Stromal cell of bone marrow (primary cell): Measurements from ENCODE around the gene PCSK4.

Experiments
- DNase-seq: peaks from one replicate; pipeline ENCODE4 v3.0.0-alpha.2; 2012; ENCODE audit warnings: low read depth

PCSK4 gene

DNA sequence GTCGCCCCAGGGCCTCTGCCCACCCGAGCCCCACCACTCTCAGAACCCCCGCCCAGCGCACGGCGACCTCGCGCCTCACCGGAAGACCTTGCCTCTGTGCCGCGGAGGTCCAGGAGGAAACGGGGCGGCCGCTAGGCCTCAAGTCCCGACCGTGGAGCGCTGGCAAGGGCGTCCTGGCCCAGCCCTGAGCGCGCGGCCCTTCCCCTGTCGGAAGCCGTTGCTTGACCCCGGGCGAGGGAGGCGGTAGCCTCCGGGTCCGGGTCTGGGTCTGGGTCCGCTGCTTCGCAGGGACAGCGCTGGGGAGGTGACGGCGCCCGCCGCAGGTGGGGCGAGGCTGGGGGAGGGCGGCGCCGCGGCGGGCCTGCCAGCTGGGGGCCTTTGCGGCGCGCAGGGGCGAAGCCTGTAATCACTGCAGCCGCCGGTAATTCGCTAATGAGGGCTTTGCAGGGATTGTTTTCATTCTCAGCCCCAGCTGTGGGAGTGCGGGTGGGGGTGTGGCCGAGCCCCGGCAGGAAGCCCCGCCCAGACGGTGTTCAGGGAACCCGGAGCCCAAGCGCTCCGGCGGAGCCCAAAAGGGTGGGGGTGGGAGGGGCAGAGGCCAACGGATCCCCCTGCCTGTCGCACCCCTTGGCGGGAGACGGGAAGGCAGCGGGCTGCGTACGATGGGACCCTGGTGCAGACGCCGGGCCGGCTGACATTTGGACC is 19.7 kb downstream of the PCSK4 start:
- DNase-seq: no peak

DNA sequence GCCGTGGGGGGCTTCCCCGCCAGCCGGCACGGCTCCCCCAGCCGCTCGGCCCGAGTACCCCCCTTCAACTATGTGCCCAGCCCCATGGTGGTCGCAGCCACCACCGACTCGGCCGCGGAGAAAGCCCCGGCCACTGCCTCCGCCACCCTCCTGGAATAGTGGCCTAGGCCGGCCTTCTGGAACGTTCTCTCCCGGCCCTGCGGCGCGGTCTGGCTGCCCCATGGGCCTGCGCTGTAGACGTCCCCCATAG is 20.2 kb downstream of the PCSK4 start:
- no peak for DNase-seq

DNA sequence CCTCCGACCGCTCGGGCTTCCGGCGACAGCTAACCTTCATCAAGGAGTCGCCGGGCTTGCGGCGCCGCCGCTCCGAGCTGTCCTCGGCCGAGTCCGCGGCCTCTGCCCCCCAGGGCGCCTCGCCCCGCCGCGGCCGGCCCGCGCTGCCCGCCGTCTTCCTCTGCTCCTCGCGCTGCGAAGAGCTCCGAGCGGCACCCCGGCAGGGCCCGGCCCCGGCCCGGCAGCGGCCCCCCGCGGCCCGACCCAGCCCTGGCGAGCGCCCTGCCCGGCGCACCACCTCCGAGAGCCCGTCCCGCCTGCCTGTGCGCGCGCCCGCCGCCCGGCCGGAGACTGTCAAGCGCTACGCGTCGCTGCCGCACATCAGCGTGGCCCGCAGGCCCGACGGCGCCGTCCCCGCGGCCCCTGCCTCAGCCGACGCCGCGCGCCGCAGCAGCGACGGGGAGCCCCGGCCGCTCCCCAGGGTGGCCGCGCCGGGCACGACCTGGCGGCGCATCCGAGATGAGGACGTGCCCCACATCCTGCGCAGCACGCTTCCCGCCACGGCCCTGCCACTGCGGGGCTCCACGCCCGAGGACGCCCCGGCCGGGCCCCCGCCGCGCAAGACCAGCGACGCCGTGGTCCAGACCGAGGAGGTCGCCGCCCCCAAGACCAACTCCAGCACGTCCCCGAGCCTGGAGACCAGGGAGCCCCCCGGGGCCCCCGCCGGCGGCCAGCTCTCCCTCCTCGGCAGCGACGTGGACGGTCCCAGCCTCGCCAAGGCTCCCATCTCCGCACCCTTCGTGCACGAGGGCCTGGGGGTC is 20.7 kb downstream of the PCSK4 start:
- no peak for DNase-seq

DNA sequence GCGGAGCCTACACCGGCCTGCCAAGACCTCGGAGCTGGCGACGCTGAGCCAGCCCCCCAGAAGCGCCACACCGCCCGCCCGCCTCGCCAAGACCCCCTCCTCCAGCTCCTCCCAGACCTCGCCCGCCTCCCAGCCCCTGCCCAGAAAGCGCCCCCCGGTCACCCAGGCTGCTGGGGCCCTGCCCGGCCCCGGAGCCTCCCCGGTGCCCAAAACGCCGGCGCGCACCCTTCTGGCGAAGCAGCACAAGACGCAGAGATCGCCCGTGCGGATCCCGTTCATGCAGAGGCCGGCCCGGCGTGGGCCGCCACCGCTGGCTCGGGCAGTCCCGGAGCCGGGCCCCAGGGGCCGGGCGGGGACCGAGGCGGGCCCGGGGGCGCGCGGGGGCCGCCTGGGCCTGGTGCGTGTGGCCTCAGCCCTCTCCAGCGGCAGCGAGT is 21.3 kb downstream of the PCSK4 start:
- DNase-seq: no peak

DNA sequence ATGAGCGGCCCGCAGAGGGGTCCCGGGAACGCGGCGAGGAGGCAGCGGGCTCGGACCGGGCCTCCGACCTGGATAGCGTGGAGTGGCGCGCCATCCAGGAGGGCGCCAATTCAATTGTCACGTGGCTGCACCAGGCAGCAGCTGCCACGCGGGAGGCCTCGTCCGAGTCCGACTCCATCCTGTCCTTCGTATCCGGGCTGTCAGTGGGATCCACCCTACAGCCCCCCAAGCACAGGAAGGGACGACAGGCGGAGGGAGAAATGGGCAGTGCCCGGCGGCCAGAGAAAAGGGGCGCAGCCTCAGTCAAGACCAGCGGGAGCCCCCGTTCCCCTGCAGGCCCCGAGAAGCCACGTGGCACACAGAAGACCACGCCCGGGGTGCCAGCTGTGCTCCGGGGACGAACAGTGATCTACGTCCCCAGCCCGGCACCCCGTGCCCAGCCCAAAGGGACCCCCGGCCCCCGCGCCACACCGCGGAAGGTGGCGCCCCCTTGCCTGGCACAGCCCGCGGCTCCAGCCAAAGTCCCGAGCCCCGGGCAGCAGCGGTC is 21.8 kb downstream of the PCSK4 start:
- no peak for DNase-seq

DNA sequence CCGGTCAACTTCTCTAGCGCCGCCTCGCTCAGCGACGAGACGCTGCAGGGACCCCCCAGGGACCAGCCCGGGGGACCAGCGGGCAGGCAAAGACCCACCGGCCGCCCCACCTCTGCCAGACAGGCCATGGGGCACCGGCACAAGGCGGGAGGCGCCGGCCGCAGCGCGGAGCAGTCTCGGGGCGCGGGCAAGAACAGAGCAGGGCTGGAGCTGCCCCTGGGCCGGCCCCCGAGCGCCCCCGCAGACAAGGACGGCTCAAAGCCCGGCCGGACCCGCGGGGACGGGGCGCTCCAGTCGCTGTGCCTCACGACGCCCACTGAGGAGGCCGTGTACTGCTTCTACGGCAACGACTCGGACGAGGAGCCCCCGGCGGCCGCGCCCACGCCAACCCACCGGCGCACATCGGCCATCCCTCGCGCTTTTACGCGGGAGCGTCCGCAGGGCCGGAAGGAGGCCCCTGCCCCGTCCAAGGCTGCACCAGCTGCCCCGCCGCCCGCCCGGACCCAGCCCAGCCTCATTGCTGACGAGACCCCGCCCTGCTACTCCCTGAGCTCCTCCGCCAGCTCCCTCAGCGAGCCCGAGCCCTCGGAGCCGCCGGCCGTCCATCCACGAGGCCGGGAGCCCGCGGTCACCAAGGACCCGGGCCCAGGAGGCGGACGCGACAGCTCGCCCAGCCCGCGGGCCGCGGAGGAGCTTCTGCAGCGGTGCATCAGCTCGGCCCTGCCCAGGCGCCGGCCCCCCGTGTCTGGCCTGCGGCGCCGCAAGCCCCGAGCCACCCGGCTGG is 22.5 kb downstream of the PCSK4 start:
- no peak for DNase-seq

DNA sequence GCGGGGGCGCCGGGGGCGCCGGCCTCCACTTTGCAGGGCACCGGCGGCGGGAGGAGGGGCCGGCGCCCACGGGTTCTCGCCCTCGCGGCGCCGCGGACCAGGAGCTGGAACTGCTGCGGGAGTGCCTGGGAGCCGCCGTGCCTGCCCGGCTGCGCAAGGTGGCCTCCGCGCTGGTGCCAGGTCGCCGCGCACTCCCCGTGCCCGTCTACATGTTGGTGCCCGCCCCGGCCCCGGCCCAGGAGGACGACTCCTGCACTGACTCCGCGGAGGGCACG is 23.0 kb downstream of the PCSK4 start:
- DNase-seq: no peak

DNA sequence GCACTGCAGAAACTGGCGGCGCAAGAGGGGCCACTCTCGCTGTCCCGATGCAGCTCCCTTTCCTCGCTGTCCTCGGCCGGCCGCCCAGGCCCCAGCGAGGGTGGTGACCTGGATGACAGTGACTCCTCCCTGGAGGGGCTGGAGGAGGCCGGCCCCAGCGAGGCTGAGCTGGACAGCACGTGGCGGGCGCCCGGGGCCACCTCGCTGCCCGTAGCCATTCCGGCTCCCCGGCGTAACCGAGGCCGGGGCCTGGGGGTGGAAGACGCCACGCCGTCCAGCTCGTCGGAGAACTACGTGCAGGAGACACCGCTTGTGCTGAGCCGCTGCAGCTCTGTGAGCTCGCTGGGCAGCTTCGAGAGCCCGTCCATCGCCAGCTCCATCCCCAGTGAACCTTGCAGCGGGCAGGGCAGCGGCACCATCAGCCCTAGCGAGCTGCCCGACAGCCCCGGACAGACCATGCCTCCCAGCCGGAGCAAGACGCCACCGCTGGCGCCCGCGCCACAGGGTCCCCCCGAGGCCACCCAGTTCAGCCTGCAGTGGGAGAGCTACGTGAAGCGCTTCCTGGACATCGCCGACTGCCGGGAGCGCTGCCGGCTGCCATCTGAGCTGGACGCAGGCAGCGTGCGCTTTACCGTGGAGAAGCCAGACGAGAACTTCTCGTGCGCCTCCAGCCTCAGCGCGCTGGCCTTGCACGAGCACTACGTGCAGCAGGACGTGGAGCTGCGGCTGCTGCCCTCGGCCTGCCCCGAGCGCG is 23.5 kb downstream of the PCSK4 start:
- no peak for DNase-seq

DNA sequence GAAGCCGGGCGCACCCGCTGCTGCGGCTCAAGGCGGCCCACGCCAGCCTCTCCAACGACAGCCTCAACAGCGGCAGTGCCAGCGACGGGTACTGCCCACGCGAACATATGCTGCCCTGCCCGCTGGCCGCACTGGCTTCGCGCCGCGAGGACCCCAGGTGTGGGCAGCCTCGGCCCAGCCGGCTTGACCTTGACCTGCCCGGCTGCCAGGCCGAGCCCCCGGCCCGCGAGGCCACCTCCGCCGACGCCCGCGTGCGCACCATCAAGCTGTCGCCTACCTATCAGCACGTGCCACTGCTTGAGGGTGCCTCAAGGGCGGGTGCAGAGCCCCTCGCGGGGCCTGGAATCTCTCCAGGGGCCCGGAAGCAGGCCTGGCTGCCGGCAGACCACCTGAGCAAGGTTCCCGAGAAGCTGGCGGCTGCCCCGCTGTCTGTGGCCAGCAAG is 24.1 kb downstream of the PCSK4 start:
- DNase-seq: no peak

DNA sequence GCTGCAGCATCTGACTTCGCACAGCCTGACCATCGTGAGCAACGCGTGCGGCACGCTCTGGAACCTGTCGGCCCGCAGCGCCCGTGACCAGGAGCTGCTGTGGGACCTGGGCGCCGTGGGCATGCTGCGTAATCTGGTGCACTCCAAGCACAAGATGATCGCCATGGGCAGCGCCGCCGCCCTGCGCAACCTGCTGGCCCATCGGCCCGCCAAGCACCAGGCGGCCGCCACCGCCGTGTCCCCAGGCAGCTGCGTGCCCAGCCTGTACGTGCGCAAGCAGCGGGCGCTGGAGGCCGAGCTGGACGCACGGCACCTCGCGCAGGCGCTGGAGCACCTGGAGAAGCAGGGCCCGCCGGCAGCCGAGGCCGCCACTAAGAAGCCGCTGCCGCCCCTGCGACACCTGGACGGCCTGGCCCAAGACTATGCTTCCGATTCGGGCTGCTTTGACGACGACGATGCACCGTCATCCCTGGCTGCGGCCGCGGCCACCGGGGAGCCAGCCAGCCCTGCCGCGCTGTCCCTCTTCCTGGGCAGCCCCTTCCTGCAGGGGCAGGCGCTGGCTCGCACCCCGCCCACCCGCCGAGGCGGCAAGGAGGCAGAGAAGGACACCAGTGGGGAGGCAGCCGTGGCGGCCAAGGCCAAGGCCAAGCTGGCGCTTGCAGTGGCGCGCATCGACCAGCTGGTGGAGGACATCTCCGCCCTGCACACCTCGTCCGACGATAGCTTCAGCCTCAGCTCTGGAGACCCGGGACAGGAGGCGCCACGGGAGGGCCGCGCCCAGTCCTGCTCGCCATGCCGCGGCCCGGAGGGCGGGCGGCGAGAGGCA is 24.7 kb downstream of the PCSK4 start:
- DNase-seq: no peak

DNA sequence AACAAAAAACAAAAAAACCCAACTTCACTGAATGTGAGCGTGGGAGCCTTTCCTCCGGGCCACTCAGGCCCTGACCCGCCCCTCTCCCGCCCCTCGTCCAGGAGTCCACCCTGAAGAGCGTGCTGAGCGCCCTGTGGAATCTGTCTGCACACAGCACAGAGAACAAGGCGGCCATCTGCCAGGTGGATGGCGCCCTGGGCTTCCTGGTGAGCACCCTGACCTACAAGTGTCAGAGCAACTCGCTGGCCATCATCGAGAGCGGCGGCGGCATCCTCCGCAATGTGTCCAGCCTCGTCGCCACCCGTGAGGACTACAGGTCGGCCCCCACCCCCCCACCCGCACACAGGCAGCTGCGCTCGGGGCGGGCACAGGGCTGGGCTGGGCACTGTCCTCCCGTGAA is 28.3 kb downstream of the PCSK4 start:
- no peak for DNase-seq

DNA sequence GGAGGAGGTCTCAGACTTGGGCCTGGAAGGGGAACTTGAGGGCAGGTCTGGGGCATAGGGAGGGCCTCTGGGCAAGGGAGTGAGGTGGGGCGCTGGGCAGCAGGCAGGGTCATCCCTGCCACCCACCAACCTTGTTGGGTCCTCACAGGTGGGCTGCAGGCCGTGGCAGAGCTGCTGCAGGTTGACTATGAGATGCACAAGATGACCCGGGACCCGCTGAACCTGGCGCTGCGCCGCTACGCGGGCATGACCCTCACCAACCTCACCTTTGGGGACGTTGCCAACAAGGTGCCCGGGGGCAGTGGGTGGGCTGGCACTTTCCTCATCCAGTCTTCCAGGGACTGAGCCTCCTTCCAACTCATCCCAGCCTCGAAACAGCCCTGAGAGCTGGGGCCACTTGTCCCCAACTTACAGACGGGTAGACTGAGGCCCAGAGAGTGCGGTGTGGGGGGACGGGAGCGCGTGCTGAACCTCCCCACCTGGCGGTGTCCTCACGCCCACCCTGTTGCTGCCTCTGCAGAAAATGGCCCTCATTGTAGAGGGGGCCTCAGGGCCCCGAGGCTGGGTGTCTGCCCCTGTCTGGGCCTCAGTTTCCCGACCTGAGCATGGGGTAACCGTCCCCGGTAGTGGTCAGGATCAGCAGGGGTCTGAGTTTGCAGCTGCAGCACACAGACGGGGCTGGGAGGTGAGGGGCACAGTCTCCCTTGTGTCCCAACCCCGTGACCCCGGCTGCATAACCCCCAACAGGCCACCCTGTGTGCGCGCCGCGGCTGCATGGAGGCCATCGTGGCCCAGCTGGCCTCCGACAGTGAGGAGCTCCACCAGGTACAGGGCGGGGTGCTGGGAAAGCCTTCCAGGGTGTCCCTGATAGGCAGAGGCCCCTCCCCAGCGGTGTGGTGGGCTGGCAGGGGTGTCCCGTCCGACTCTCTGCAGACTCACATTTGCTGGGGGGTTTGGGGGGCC is 29.8 kb downstream of the PCSK4 start:
- DNase-seq: no peak

DNA sequence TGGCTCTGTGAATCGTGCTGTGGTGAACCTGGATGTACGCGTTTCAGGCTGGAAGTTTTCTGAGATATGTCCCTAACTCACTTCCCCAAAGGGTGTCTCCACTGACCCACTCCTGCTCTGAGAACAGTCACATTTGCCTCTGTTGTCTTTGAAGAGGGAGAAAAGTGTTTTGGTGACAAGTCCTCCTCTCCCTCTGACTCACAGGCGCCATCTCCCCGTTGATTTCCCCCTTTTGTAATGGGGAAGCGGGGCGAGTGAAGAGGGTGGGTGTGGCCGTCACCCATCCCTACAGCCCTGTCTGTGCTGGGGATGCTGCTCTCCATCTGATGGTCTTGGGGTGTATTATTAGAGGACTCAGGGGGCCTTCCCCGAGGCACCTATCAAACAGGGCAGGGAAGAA is 30.7 kb downstream of the PCSK4 start:
- DNase-seq: no peak

DNA sequence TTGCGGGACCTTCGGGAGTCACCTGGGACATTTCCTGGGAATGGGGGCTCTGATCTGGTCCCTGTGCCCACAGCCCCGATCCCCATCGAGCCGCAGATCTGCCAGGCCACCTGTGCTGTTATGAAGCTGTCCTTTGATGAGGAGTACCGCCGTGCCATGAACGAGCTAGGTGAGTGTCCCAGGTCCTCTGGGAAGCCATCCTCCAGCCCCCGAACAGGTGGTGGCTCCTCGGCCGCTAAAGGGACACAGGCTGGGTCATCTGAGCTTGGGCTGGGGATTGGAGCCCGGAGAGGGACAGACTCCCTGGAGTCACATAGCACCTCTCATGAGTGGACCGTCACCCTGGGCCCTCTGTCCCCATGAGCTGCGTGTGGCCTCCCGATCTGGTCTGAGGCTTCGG is 32.3 kb downstream of the PCSK4 start:
- DNase-seq: no peak

DNA sequence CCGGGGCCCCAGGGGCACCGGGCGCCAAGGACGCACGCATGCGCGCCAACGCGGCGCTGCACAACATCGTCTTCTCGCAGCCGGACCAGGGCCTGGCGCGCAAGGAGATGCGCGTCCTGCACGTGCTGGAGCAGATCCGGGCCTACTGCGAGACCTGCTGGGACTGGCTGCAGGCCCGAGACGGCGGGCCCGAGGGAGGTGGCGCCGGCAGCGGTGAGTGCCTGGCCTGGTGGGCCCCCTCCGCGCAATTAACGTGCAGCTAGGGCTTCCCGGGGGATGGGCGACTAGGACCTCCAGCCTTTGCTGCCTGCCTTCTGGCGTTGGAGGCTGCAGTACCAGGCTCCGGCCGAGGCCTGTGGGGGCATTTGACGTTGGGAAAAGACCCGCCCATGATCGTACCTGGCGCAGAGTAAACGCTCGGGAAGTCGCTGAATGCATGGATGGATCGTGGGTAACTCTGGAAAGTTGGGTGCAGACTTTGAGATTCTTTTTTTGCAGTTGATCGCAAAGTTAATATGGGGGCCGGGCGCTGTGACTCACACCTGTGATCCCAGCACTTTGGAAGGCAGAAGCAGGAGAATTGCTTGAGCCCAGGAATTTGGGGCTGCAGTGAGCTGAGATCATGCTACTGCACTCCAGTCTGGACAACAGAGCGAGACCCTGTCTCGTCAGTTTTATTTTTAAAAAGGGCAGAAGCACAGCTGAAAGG is 33.0 kb downstream of the PCSK4 start:
- DNase-seq: no peak

DNA sequence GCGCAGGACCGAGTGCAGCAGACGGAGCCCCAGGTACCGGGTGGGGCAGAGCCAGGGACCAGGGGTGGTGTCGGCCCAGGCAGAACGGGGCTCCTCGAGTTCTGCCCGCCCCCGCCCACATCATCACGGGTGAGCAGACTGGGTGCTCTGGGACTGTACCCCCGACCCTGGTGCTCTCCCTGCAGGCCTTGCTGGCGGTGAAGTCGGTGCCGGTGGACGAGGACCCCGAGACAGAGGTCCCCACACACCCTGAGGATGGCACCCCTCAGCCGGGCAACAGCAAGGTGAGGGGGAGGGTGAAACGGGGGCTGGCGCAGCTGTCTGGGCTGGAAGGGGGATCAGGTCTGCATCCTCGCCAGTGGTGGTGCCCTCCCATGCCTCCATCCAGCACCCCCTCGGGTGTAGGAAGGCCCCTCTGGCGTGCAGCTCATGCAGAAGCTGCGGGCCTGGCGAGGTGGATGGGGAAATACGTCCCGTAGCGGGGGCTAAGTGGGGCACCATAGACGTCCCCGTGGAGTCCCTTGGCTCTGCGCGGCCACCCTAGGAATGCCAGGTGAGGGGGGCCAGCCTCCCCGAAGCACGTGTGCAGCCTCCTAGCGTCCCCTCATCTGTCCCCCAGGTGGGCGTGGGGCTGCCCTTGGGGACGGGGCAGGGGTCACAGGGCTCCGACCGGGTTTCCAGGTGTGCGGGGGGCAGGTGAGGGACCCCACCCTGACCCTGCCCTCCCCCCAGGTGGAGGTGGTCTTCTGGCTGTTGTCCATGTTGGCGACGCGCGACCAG is 33.8 kb downstream of the PCSK4 start:
- DNase-seq: no peak

DNA sequence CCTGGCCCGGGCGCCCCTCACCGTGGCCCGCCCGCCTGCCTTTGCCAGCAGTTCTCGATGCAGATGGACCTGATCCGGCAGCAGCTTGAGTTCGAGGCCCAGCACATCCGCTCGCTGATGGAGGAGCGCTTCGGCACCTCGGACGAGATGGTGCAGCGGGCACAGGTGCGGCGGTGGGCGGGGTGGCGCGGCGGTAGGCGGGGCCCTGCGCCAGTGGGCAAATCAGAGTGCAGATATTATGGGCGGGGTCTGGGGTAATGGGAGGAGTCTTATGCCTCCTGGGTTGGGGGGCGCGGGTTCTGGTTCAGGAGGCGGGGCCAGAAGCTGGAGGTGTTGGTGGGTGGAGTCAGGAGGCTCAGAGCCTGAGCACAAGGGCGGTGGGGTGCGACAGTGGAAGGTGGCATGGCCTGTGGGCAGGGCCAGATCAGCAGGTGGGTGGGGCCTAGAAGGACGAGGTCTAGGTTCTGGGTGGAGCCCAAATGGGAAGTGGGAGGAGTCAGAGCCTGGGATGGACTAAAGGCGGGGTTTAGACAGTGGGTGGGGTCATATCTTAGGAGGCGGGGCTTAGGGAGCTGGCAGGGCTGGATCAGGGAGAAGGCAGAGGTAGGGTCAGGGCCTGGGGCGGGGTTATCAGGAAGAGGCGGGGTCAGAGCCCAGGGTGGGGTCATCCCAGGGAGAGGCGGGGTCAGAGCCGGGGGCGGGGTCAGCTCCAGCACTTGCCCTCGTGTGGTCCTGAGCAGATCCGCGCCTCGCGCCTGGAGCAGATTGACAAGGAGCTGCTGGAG is 34.6 kb downstream of the PCSK4 start:
- DNase-seq: no peak

DNA sequence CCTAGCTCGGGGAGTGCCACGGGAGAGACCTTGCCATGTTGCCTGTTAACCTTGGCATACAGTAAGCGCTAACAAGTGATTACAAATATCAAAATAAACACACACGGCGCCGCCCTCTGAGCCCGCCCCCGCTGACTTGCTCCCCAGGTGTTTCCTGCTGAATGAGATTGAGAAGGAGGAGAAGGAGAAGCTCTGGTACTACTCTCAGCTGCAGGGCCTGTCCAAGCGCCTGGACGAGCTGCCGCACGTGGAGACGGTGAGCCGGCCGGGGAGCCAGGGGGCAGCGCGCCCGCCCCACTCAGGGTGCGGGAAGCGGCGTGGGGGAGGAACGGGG is 35.2 kb downstream of the PCSK4 start:
- DNase-seq: no peak
